GM06990 (cell line): ENCODE results near the gene ZNF213.

Source experiments
- DNase-seq: peaks from one replicate; pipeline ENCODE4 v3.0.0-alpha.2; 2011; ENCODE audit not compliant: insufficient read length; ENCODE audit errors: extremely low read depth
- H3K27me3 ChIP-seq: replicated peaks from 2 replicates; pipeline ENCODE4 v1.6.0; 2011; ENCODE audit warnings: low read length; ENCODE audit not compliant: control insufficient read depth, insufficient read depth
- H3K36me3 ChIP-seq: 2 replicates; pipeline ENCODE4 v1.5.1; 2011; ENCODE audit warnings: low read length; ENCODE audit not compliant: control insufficient read depth, insufficient read depth
- H3K4me3 ChIP-seq: replicated peaks from 2 replicates; pipeline ENCODE4 v1.5.1; 2011; ENCODE audit warnings: low read depth, mild to moderate bottlenecking, control low read depth, low read length
- CTCF ChIP-seq: IDR thresholded peaks from 2 replicates; pipeline ENCODE4 v1.5.1; 2011; ENCODE audit warnings: low read length, control low read depth, mild to moderate bottlenecking, inconsistent platforms; ENCODE audit not compliant: insufficient read depth, poor library complexity, severe bottlenecking

ZNF213 gene

DNA sequence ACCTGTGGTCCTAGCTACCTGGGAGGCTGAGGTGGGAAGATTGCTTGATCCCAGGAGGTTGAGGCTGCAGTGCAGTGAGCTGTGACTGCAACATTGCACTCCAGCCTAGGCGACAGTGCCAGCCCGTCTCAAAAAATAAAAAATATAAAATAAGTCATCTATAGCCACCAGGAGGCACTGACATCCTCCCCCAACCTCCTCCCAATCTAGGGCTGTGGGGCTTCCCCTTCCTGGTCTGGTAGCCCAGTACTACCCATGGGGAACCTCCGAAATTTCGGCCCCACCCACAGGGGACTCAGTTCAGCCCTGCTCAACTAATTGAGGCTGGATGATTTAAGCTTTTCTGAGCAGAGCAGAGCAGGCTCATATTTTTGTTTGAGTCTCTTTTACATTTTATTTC, 39.0 kb upstream of the ZNF213 start:
- Histone ChIP-seq H3K27me3 (no peaks in the 10 kb centered on the region), H3K4me3 (no peak overlapping the region), H3K36me3 (no peaks in the 10 kb centered on the region)
- peak; percentile 59 for DNase-seq
- TF ChIP-seq CTCF, result peak; percentile 67

DNA sequence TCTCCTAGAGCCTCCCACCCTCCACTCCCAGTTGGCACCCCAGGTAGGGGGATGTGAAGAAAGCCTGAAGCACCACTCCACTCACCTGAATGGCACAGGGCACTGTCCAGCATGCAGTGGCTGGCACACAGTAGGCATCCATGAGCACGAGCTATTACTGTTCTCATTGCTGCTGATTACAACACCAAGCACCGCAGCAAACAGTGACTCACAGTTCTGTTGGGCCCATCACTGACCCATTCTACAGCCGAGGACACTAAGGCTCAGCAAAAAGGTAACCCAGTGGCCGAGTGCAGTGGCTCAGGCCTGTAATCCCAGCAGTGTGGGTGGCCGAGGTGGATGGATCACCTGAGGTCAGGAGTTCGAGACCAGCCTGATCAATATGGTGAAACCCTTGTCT, 38.5 kb upstream of the ZNF213 start:
- no peak for DNase-seq
- no peaks in the 10 kb centered on the region for H3K36me3 ChIP-seq
- no peaks in the 10 kb centered on the region for H3K27me3 ChIP-seq
- H3K4me3 ChIP-seq, result no peak overlapping the region
- no peak for TF ChIP-seq CTCF

DNA sequence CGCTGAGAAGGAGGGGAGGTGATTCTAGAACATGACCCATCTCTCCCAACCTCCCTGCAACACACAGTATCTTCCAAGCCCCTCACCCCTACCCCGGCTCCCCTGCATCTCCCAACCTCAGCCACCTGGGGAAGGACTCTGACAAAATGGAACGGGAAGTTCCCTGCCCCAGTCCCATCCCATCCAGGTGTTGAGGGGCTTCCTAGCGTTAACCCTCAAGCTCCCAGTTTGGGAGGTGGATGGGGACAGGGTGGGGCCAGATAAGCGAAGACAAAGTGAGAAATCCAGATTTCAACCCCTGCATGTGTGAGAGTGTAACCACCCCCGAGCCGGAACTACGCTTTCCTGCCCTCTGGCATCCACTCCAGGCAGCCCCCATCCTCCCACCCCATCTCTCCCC, 37.6 kb upstream of the ZNF213 start:
- no peaks in the 10 kb centered on the region for H3K27me3 ChIP-seq
- DNase-seq, result no peak
- no peak overlapping the region for H3K4me3 ChIP-seq
- H3K36me3 ChIP-seq, result no peaks in the 10 kb centered on the region
- TF ChIP-seq CTCF, result no peak

DNA sequence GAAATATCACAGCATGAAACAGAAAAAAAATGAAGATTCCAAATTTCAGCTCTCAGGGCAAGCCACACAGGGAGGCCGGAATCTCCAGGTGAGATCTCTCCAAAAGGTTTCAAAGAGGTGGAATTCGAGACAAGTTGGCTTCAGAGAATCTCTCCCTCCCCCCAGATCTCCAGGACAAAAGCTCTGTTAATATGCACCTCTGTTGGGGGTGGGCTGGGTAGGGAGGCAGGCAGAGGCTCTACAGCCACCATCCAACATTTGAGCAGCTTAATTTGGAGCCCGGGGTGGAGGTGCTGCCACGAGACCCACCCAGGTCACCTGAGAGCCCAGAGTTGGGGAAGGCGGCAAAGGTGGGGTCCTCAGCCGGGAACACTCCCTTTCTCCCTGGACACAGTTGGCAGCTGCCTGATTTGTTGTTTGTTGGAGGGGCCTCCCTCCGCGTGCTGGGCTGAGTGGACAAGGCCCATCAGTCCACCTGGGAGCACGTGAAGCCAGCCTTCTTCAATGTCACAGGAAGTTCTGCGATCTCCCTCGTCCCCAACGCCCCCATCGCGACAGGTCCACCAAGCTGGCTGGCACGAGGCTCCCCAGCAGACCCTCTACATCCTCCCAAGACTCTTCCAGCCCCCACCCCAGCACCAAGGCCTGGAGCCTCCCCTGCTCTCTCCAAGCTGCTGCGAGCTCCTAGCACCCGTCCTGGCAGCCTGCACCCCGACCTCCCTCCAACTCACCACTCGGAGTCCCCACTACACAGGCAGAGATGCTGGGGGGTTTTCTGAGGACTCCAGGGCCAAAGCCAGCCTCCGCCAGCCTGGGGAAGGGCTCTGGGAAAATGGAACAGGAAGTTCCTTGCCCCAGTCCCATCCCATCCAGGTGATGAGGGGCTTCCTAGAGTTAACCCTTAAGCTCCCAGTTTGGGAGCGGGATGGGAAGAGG, 36.1 kb upstream of the ZNF213 start, which contains the start of gene ZSCAN10:
ZSCAN10 (minus strand) TSS at position 836 of the 936 bp plus-strand sequence. CDS start 6,357 bp downstream, outside the sequence.
- DNase-seq, result no peak
- Histone ChIP-seq H3K4me3 (peak within 1 kb of the TSS; percentile 29; the same call in 1 of the 2 replicates), H3K36me3 (no peaks in the 10 kb centered on the region), H3K27me3 (no peaks in the 10 kb centered on the region)
- TF ChIP-seq CTCF, result no peak

DNA sequence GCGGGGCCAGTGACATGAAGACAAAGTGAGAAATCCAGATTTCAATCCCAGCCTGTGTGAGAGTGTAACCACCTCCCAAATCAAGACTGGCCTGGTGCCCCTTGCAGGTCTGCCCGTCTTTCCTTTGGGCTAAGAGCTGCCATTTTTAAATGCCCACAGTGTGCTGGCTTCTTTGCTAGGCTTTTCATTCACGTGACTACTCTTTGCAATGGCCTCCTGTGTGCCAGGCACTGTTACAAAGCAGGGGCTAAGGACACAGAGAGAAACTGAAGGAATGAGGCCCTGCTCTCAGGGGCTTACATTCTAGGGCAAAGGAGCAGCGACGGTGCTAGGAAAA, 35.5 kb upstream of the ZNF213 start:
- no peak for TF ChIP-seq CTCF
- no peak overlapping the region for H3K4me3 ChIP-seq
- no peak for DNase-seq
- no peaks in the 10 kb centered on the region for H3K36me3 ChIP-seq
- H3K27me3 ChIP-seq, result no peaks in the 10 kb centered on the region
